GM19463 (cell line): ENCODE results near the gene C1QL4.
"Not testable (repeated sequence)": the region's sequence is repeated elsewhere in the genome, so short reads cannot be mapped to it uniquely, and the experiment has no call there.

ENCODE experiments used
- ATAC-seq: cut with Tn5 transposase; IDR thresholded peaks from one replicate; pipeline ENCODE4 v1.9.1; 2021; ENCODE audit warnings: mild to moderate bottlenecking, moderate library complexity; ENCODE audit not compliant: unreplicated experiment

The C1QL4 gene

GRCh38 chr12:49282740-49283375 is 54.1 kb downstream of the C1QL4 start:
- ATAC-seq, result not testable (repeated sequence)
